GM23338 (cell line): ENCODE data around the gene AIF1L.

Source experiments
- CREB1 ChIP-seq: fragments of 250-450 bp; sonication (Bioruptor Pico); IDR thresholded peaks from 2 replicates; pipeline ENCODE4 v1.5.0; 2020; ENCODE audit warnings: low read depth, mild to moderate bottlenecking, moderate library complexity
- EZH2 ChIP-seq: fragments of 200-600 bp; sonication (generic); IDR thresholded peaks from one replicate; pipeline ENCODE4 v1.8.0; 2017; ENCODE audit warnings: antibody characterized with exemption, mild to moderate bottlenecking, low read depth; ENCODE audit not compliant: unreplicated experiment
- EZH2phosphoT487 ChIP-seq: fragments of 200-600 bp; sonication (generic); IDR thresholded peaks from one replicate; pipeline ENCODE4 v1.8.1; 2018; ENCODE audit warnings: antibody characterized with exemption; ENCODE audit not compliant: unreplicated experiment
- POLR2AphosphoS5 ChIP-seq: IDR thresholded peaks from 2 replicates; pipeline ENCODE4 v1.6.1; 2016; ENCODE audit warnings: antibody characterized with exemption, low read depth
- REST ChIP-seq: IDR thresholded peaks from one replicate; pipeline ENCODE4 v1.6.1; 2018; ENCODE audit warnings: antibody characterized with exemption; ENCODE audit not compliant: unreplicated experiment
- TF ChIP-seq, protein P1 (sequence below), 2 experiments: fragments of 200-600 bp in 1 of 2; sonication (generic) in 1 of 2; conservative IDR thresholded peaks; 2 replicates each; pipeline versions ENCODE4 v1.5.1 to v1.6.1; 2016 to 2017; ENCODE audit warnings: antibody characterized with exemption in 2 of 2, low read depth in 2 of 2, mild to moderate bottlenecking in 2 of 2, moderate library complexity in 1 of 2
- TF ChIP-seq, protein P2 (sequence below): IDR thresholded peaks from 2 replicates; pipeline ENCODE4 v1.6.1; 2016; ENCODE audit warnings: antibody characterized with exemption

GRCh38 chr9:131101207-131101964, 5.1 kb downstream of the AIF1L start:
- TF ChIP-seq POLR2AphosphoS5: no peak
- TF ChIP-seq, protein P1, sequence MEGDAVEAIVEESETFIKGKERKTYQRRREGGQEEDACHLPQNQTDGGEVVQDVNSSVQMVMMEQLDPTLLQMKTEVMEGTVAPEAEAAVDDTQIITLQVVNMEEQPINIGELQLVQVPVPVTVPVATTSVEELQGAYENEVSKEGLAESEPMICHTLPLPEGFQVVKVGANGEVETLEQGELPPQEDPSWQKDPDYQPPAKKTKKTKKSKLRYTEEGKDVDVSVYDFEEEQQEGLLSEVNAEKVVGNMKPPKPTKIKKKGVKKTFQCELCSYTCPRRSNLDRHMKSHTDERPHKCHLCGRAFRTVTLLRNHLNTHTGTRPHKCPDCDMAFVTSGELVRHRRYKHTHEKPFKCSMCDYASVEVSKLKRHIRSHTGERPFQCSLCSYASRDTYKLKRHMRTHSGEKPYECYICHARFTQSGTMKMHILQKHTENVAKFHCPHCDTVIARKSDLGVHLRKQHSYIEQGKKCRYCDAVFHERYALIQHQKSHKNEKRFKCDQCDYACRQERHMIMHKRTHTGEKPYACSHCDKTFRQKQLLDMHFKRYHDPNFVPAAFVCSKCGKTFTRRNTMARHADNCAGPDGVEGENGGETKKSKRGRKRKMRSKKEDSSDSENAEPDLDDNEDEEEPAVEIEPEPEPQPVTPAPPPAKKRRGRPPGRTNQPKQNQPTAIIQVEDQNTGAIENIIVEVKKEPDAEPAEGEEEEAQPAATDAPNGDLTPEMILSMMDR (conservative IDR thresholded peaks at IDR 0.05; ENCODE audit: low read depth in 2 of 2): no peak
- no peak for TF ChIP-seq REST
- no peak for TF ChIP-seq CREB1 (CRISPR knock-in tag)
- TF ChIP-seq, protein P2, sequence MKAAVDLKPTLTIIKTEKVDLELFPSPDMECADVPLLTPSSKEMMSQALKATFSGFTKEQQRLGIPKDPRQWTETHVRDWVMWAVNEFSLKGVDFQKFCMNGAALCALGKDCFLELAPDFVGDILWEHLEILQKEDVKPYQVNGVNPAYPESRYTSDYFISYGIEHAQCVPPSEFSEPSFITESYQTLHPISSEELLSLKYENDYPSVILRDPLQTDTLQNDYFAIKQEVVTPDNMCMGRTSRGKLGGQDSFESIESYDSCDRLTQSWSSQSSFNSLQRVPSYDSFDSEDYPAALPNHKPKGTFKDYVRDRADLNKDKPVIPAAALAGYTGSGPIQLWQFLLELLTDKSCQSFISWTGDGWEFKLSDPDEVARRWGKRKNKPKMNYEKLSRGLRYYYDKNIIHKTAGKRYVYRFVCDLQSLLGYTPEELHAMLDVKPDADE: no peak
- no peak for TF ChIP-seq EZH2
- no peak for TF ChIP-seq EZH2phosphoT487
